GM19240 (cell line): ENCODE measurements around the gene SYF2.

ENCODE experiments used
- DNase-seq: peaks from one replicate; pipeline ENCODE4 v3.0.0; 2011; ENCODE audit warnings: low spot score; ENCODE audit not compliant: insufficient read length

The SYF2 gene

DNA sequence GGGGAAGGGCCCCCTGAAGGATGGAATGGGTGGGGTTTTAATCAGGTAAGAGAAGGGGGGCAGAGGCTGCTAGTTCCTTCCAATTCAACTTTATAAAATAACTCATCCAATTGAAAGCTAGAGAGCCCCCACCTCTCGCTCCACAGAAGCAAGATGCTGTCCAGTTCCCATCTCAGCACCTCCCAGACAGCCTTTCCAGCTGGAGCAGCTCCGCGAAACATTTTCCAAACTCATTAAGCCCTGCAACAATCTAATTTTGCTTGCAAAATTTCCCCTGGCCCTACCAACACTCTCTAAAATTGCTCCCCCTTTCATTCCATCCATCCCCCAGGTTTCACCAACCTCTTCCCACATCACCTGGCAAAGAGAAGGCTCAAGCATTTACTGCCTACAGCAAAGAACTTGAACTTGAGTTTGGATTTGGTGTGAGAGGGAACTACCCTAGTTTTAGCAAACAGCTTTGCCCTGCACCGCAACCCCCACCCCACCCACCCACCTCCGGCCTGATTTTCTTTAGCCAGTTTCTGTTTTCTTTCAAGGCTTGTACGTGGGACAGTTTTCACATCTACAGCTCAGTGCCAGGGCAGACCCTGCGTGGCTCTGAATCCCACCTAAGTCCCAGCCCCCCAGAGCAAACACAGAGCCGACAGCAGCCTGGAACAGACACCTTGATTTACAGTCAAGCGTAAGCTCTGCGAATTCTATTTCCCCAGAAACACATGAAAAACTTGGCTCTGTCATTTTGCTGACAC, 46.7 kb downstream of the SYF2 start:
- no peak for DNase-seq

- no peak for DNase-seq
Observed at GRCh38 chr1:25184001-25184762, 48.1 kb downstream of the SYF2 start.

GRCh38 chr1:25183126-25183980, 48.9 kb downstream of the SYF2 start:
- DNase-seq: no peak

DNA sequence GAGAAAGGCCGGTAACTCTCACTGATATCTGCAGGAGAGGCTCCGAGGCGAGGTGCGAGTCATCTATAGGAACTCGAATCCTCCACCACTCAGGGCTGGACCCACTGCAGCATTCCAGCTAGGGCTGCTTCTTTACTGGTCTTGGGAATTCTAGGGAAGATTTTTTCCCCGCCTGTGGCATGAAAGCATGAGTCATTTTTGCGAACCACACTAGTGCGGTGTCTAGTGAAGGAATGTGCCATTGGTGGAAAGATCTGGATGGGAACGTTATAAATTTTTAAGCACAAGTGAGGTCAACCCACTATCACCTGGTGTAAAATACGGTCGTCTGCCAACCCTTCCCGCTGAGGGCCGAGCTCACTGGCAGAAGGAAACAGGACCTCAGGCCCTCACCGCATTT, 49.7 kb downstream of the SYF2 start:
- no peak for DNase-seq

GRCh38 chr1:25180996-25181395, 51.3 kb downstream of the SYF2 start:
- no peak for DNase-seq

- no peak for DNase-seq
Observed at GRCh38 chr1:25178917-25179561, 53.3 kb downstream of the SYF2 start.

DNA sequence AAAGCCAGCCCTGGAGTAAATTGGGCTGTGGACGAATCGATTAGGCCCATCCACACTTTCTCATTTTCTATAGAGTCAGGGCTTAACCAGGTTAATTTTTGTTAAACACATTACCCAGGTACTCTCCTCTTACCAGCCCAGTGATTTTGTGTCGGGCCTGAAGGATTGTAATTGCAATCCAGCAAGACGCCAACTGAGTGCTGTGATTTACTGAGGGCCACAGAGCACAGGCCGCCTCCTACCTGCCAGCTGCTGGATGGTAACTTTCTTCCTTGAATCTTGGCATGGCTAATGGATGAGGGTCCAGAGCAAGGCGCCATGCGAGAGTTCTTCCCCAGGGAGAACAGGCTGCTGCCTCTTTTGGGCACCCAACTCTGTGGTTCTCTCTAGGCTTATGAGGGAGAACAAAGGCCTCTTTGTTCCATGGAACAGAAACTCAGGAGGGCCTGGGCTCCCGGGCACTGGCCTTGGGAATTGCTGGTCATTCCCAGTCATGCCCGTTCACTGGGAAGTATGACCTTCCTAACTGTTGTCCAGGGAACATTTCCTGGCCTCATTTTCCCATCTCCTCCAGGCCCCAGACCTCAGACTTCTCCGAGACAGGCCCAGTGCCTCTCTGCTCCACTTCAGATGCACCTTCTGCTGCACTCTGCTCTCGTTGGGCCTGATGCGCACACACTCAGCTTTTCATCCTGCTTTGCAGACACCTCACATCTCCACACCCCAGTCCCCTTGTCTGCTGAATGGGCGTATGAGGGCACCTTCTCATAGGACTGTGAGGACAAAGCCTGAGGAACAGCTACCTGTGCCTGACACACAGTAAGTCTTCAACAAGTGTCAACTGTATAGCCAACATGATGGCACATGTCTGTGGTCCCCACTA, 57.3 kb downstream of the SYF2 start:
- DNase-seq: no peak

GRCh38 chr1:25174363-25174729, 58.0 kb downstream of the SYF2 start:
- DNase-seq: no peak

- DNase-seq: no peak
Observed at GRCh38 chr1:25173809-25174340, 58.4 kb downstream of the SYF2 start.
